K562 (cell line): ENCODE data around the gene PVALEF. TPM values are rescaled to one million over a fixed set of nuclear protein-coding genes. Genes with fewer than 3 reads are reported as not detected.

Experiments used
- ATAC-seq: fragments of 200-7000 bp; cut with Tn5 transposase; 3 replicates; pipeline ENCODE4 v1.9.1; 2020; ENCODE audit warnings: moderate library complexity
- BruUV-seq: library from RNA; stranded (reverse); fragments of 400-500 nt; replicated peaks from 2 replicates; lab custom pipeline; 2021; lab: Mats Ljungman, UMichigan
- CTCF ChIA-PET: fragments of 300-600 bp; formaldehyde crosslinking; extraction: SDS; loops from one replicate; lab custom pipeline; 2021; ENCODE audit warnings: low intra/inter-chr PET ratio; lab: Yijun Ruan, JAX
- POLR2A ChIA-PET: fragments of 300-600, 350-650 bp; sonication (Branson Sonifier 250); formaldehyde crosslinking; extraction: SDS; loops from one replicate; lab custom pipeline; 2021; ENCODE audit warnings: antibody characterized with exemption, inconsistent platforms; lab: Yijun Ruan, JAX
- DNase-seq, 4 experiments: peaks; one replicate each; pipeline versions ENCODE4 v3.0.0 to v3.0.0-alpha.2; 2011 to 2018; ENCODE audit warnings: low spot score in 3 of 4, mixed read lengths in 3 of 4; ENCODE audit errors: extremely low read depth in 1 of 4
- FAIRE-seq: peaks from 2 replicates; lab custom pipeline; 2011; peaks lifted over from hg19 to GRCh38; lab: Jason Lieb, UNC
- H2AFZ ChIP-seq: 2 replicates; pipeline ENCODE4 v1.6.0; 2011; ENCODE audit warnings: low read depth, low read length, control low read depth, inconsistent platforms
- H3K27ac ChIP-seq: fragments of 200-600 bp; 3 replicates; pipeline ENCODE4 v1.8.0; 2011; ENCODE audit warnings: low read depth, mild to moderate bottlenecking, control low read depth, inconsistent platforms, low read length, moderate library complexity, mixed read lengths; ENCODE audit errors: extremely low read depth
- H3K27me3 ChIP-seq, 2 experiments: fragments of 300-600 bp in 1 of 2; 2 replicates in 1 of 2; 3 replicates in 1 of 2; pipeline versions ENCODE4 v1.6.0 to v1.8.0; 2011; ENCODE audit warnings: inconsistent platforms in 2 of 2, low read length in 2 of 2, mild to moderate bottlenecking in 1 of 2, mixed read lengths in 1 of 2, moderate library complexity in 1 of 2; ENCODE audit not compliant: control insufficient read depth in 2 of 2, insufficient read depth in 2 of 2
- H3K36me3 ChIP-seq: fragments of 300-600 bp; 3 replicates; pipeline ENCODE4 v1.8.0; 2011; ENCODE audit warnings: mild to moderate bottlenecking, low read length, inconsistent platforms; ENCODE audit not compliant: control insufficient read depth, insufficient read depth
- H3K4me1 ChIP-seq, 2 experiments: fragments of 200-600 bp in 1 of 2; replicated peaks in 1 of 2; 2 replicates in 1 of 2; 3 replicates in 1 of 2; pipeline versions ENCODE4 v1.5.1 to v1.8.0; 2011; ENCODE audit warnings: inconsistent platforms in 2 of 2, low read length in 2 of 2, mild to moderate bottlenecking in 1 of 2, mixed read lengths in 1 of 2, moderate library complexity in 1 of 2; ENCODE audit not compliant: control insufficient read depth in 2 of 2, insufficient read depth in 2 of 2
- H3K4me2 ChIP-seq: 2 replicates; pipeline ENCODE4 v1.6.1; 2011; ENCODE audit warnings: low read length, control low read depth, inconsistent platforms, mixed read lengths; ENCODE audit not compliant: insufficient read depth
- H3K4me3 ChIP-seq: fragments of 200-600 bp; sonication (generic), shearing (Covaris generic); 2 replicates; pipeline ENCODE4 v1.5.1; 2016; ENCODE audit warnings: control low read depth, inconsistent platforms
- H3K79me2 ChIP-seq: fragments of 200-600 bp; 3 replicates; pipeline ENCODE4 v1.8.0; 2011; ENCODE audit warnings: low read length, inconsistent platforms; ENCODE audit not compliant: control insufficient read depth, insufficient read depth
- H3K9ac ChIP-seq, 2 experiments: 2 replicates each; pipeline versions ENCODE4 v1.6.0 to v1.6.1; 2011; ENCODE audit warnings: low read depth in 2 of 2, low read length in 2 of 2, control low read depth in 1 of 2, inconsistent platforms in 1 of 2, mild to moderate bottlenecking in 1 of 2, mixed read lengths in 1 of 2; ENCODE audit not compliant: insufficient read depth in 1 of 2
- H3K9me1 ChIP-seq: one replicate; pipeline ENCODE4 v1.6.0; 2011; ENCODE audit warnings: inconsistent platforms, mild to moderate bottlenecking, low read length, moderate library complexity; ENCODE audit not compliant: control insufficient read depth, insufficient read depth
- H3K9me3 ChIP-seq: replicated peaks from 2 replicates; pipeline ENCODE4 v1.5.1; 2011; ENCODE audit warnings: low read depth, low read length, inconsistent platforms; ENCODE audit not compliant: control insufficient read depth, insufficient read depth
- H4K20me1 ChIP-seq: replicated peaks from 2 replicates; pipeline ENCODE4 v1.6.1; 2011; ENCODE audit warnings: low read length, inconsistent platforms, mixed read lengths; ENCODE audit not compliant: control insufficient read depth, insufficient read depth
- BHLHE40 ChIP-seq: IDR thresholded peaks from 2 replicates; pipeline ENCODE4 v1.6.1; 2011; ENCODE audit warnings: low read length, improper control_type of control experiment
- E2F3 ChIP-seq: fragments of 250-450 bp; sonication (Bioruptor Pico); IDR thresholded peaks from 2 replicates; pipeline ENCODE4 v1.4.0; 2020; ENCODE audit warnings: mild to moderate bottlenecking
- HEY1 ChIP-seq: fragments of 250-450 bp; sonication (Bioruptor Pico); IDR thresholded peaks from 2 replicates; pipeline ENCODE4 v1.5.0; 2020; ENCODE audit warnings: mild to moderate bottlenecking, moderate library complexity, borderline replicate concordance
- MAFF ChIP-seq: IDR thresholded peaks from 2 replicates; pipeline ENCODE4 v1.6.1; 2012; ENCODE audit warnings: low read length, improper control_type of control experiment
- NCOA4 ChIP-seq: fragments of 450-650 bp; IDR thresholded peaks from 2 replicates; pipeline ENCODE4 v1.6.1; 2018; ENCODE audit warnings: mild to moderate bottlenecking; ENCODE audit not compliant: partially characterized antibody
- NONO ChIP-seq, 2 experiments: fragments of 200-400 bp in 1 of 2; fragments of 450-650 bp in 1 of 2; formaldehyde crosslinking in 1 of 2; IDR thresholded peaks; 2 replicates each; pipeline ENCODE4 v1.6.1; 2017; ENCODE audit warnings: low read depth in 2 of 2, mild to moderate bottlenecking in 2 of 2, moderate library complexity in 2 of 2, low read length in 1 of 2
- PHF8 ChIP-seq: fragments of 200-600 bp; sonication (generic); IDR thresholded peaks from 2 replicates; pipeline ENCODE4 v1.6.1; 2012; ENCODE audit warnings: mixed run types, mild to moderate bottlenecking, inconsistent platforms, low read length, moderate library complexity, borderline replicate concordance
- SRSF3 ChIP-seq: fragments of 200-400 bp; formaldehyde crosslinking; IDR thresholded peaks from 2 replicates; pipeline ENCODE4 v1.6.1; 2016; ENCODE audit warnings: mild to moderate bottlenecking, low read length, moderate library complexity; ENCODE audit not compliant: insufficient read depth
- TGIF2 ChIP-seq: sonication (generic); formaldehyde crosslinking; IDR thresholded peaks from 2 replicates; pipeline ENCODE4 v1.8.1; 2022; ENCODE audit warnings: mild to moderate bottlenecking, missing genetic modification reagents, moderate library complexity
- ZBTB7A ChIP-seq: IDR thresholded peaks from 2 replicates; pipeline ENCODE4 v1.6.1; 2011; ENCODE audit warnings: low read depth, mild to moderate bottlenecking, low read length, moderate library complexity, borderline replicate concordance; ENCODE audit not compliant: control insufficient read depth
- ZNF589 ChIP-seq: fragments of 200-800 bp; sonication (Bioruptor generic); IDR thresholded peaks from 2 replicates; pipeline ENCODE4 v1.6.1; 2016; ENCODE audit warnings: low read depth, missing genetic modification characterization, missing compliant biosample characterization
- ZNF592 ChIP-seq: fragments of 450-650 bp; IDR thresholded peaks from 2 replicates; pipeline ENCODE4 v1.6.1; 2017; ENCODE audit warnings: antibody characterized with exemption, mild to moderate bottlenecking
- WGBS: fragments of 100-300 bp; shearing (Covaris generic); methylation state at CpG from one replicate; pipeline ENCODE4 v1.1.6; 2016; ENCODE audit warnings: low coverage, mixed read lengths; ENCODE audit not compliant: insufficient coverage; ENCODE audit errors: missing lambda C conversion rate; 5-methylcytosine and 5-hydroxymethylcytosine counted together
- in situ Hi-C: fragments of 300-500 bp; cut with MboI; formaldehyde crosslinking; loops from 4 replicates; pipeline ENCODE4 v1.15.0; 2018; ENCODE audit warnings: inconsistent platforms, mixed read lengths
- intact Hi-C: fragments of 100-400 bp; cut with micrococcal nuclease; formaldehyde crosslinking; loops from 2 replicates; pipeline ENCODE4 v1.14.2; 2022
- polyA plus RNA-seq, 8 experiments: library from polyadenylated mRNA; depleted of rRNA in 4 of 8; stranded (reverse) in 5 of 8; unstranded in 3 of 8; fragments of >200 nt; fragmentation: Nextera tagmentation in 2 of 8; fragmentation: Illumina TruSeq in 1 of 8; extraction: Ambion mirVana in 2 of 8; extraction: Trizol in 1 of 8; gene quantifications; 2 replicates each; pipeline versions ENCODE4 v1.2.1 to v1.2.3, GENCODE V29; 2011 to 2014; ENCODE audit warnings: inconsistent platforms in 1 of 8, missing spikeins in 1 of 8
- total RNA-seq, 7 experiments: library from RNA; depleted of rRNA in 6 of 7; stranded (reverse); fragments of >200 nt in 6 of 7; fragmentation: Illumina TruSeq in 2 of 7; extraction: Trizol in 2 of 7; gene quantifications; 2 replicates each; pipeline versions ENCODE4 v1.2.1 to v1.2.3, GENCODE V29; 2011 to 2021; ENCODE audit warnings: low replicate concordance in 1 of 7
- TF ChIP-seq, protein P1 (sequence below): sonication (generic); formaldehyde crosslinking; IDR thresholded peaks from 2 replicates; pipeline ENCODE4 v1.8.0; 2022; ENCODE audit warnings: missing genetic modification reagents, mild to moderate bottlenecking, moderate library complexity, borderline replicate concordance
- TF ChIP-seq, protein P2 (sequence below), 2 experiments: fragments of 450-650 bp in 1 of 2; sonication (generic) in 1 of 2; formaldehyde crosslinking in 1 of 2; IDR thresholded peaks in 1 of 2; conservative IDR thresholded peaks in 1 of 2; 2 replicates each; pipeline versions ENCODE4 v1.6.1 to v1.8.1; 2016 to 2023; ENCODE audit warnings: mild to moderate bottlenecking in 2 of 2, moderate library complexity in 2 of 2, inconsistent platforms in 1 of 2, missing genetic modification reagents in 1 of 2

The PVALEF gene
- total and polyA plus RNA-seq, 9 of the 15 experiments (the other 6 are each of a cell fraction or from before 2014, with no cell fraction given): not detected

- no peaks in the 10 kb centered on the region for H4K20me1 ChIP-seq
- in situ Hi-C loops: no loop called here
- TF ChIP-seq E2F3: peak; percentile 40; the same call in 1 of the 2 replicates
- TF ChIP-seq PHF8: peak; percentile 35; the same call in 1 of the 2 replicates
- TF ChIP-seq BHLHE40: peak; percentile 61
- peak; percentile 72; the same call in 1 of the 2 replicates for TF ChIP-seq ZNF589 (CRISPR knock-in tag)
- no peak for TF ChIP-seq NCOA4
- peak; percentile 74 for TF ChIP-seq ZNF592
- no peak for TF ChIP-seq HEY1 (CRISPR knock-in tag)
- no peak for TF ChIP-seq SRSF3
- TF ChIP-seq, protein P1, sequence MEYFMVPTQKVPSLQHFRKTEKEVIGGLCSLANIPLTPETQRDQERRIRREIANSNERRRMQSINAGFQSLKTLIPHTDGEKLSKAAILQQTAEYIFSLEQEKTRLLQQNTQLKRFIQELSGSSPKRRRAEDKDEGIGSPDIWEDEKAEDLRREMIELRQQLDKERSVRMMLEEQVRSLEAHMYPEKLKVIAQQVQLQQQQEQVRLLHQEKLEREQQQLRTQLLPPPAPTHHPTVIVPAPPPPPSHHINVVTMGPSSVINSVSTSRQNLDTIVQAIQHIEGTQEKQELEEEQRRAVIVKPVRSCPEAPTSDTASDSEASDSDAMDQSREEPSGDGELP (CRISPR knock-in tag): peak; percentile 84
- no peak for TF ChIP-seq MAFF
- 0 out of 4 replicates have a peak, but pooled peaks of 1 of the 2 experiments have one; percentile 17 for TF ChIP-seq NONO (IDR thresholded peaks at IDR 0.05; ENCODE audit: low read depth in 2 of 2, low read length in 1 of 2)
- TF ChIP-seq TGIF2 (CRISPR knock-in tag): no peak
- TF ChIP-seq ZBTB7A: 0 out of 2 replicates have a peak, but pooled peaks have one; percentile 32
- TF ChIP-seq, protein P2, sequence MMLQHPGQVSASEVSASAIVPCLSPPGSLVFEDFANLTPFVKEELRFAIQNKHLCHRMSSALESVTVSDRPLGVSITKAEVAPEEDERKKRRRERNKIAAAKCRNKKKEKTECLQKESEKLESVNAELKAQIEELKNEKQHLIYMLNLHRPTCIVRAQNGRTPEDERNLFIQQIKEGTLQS (IDR thresholded peaks at IDR 0.05): peak; percentile 13; the same call in 1 of the 2 replicates
- TF ChIP-seq, protein P2 (CRISPR knock-in tag; conservative IDR thresholded peaks at IDR 0.05): no peak
Observed at GRCh38 chr17:81193470-81194224, 28.3 kb downstream of the PVALEF start.

More at GRCh38 chr17:81193470-81194224, 28.3 kb downstream of the PVALEF start:
- ATAC-seq: peak; percentile 83
- H3K9me3 ChIP-seq: no peaks in the 10 kb centered on the region
- H2AFZ ChIP-seq: peak overlapping the region; percentile 63; the same call in 1 of the 2 replicates
- CTCF ChIA-PET: no interaction called here
- H3K36me3 ChIP-seq: peaks cover 2% of the 10 kb centered on the region; the same call in 1 of the 3 replicates
- no peak overlapping the region for H3K4me2 ChIP-seq
- peaks cover 10 to 73% of the 10 kb centered on the region in 2 experiments for H3K4me1 ChIP-seq
- peak; percentile 65 to 77 (median 70) for DNase-seq
- H3K9ac ChIP-seq: peak overlapping the region in 1 of 2 experiments; percentile 80; a peak in 2 of 4 replicates
- H3K79me2 ChIP-seq: no peaks in the 10 kb centered on the region
- peak overlapping the region; percentile 56; the same call in 1 of the 3 replicates for H3K27ac ChIP-seq
- no peaks in the 10 kb centered on the region for H3K27me3 ChIP-seq
- intact Hi-C loops: no loop called here
- POLR2A ChIA-PET: no interaction called here
- no TSS peak for BruUV-seq
- FAIRE-seq: no peak
- 60% methylated on average over 27 of the region's 38 CpGs for WGBS
- no peak overlapping the region for H3K4me3 ChIP-seq
- H3K9me1 ChIP-seq: no peaks in the 10 kb centered on the region
